Spleen (tissue), 11 donors: ENCODE results near the gene PXK. TPM values are rescaled to one million over a fixed set of nuclear protein-coding genes. Genes with fewer than 3 reads are reported as not detected.

Experiments used
- DNase-seq: peaks from one replicate; pipeline ENCODE4 v3.0.0-alpha.2; 2020
- H3K27ac ChIP-seq, 8 donors: fragments of 200-600 bp; sonication (generic) in 7 of 8; 1 replicate in 4 of 8; 2 replicates in 4 of 8; pipeline versions ENCODE4 v1.5.0 to v1.8.0; 2016 to 2021; ENCODE audit warnings: inconsistent platforms in 4 of 8, mild to moderate bottlenecking in 4 of 8, moderate library complexity in 1 of 8
- H3K27me3 ChIP-seq, 7 donors: fragments of 200-600 bp; sonication (generic) in 6 of 7; replicated peaks in 1 of 7; 1 replicate in 4 of 7; 2 replicates in 3 of 7; pipeline versions ENCODE4 v1.5.0 to v1.8.0; 2016 to 2021; ENCODE audit warnings: inconsistent platforms in 3 of 7, mild to moderate bottlenecking in 1 of 7
- H3K36me3 ChIP-seq, 6 donors: fragments of 200-600 bp; sonication (generic) in 5 of 6; 1 replicate in 4 of 6; 2 replicates in 2 of 6; pipeline versions ENCODE4 v1.5.0 to v1.8.0; 2016 to 2021; ENCODE audit warnings: inconsistent platforms in 2 of 6
- H3K4me1 ChIP-seq, 6 donors: fragments of 200-600 bp; sonication (generic) in 5 of 6; 1 replicate in 3 of 6; 2 replicates in 3 of 6; pipeline versions ENCODE4 v1.5.0 to v1.8.0; 2016 to 2021; ENCODE audit warnings: inconsistent platforms in 3 of 6
- H3K4me3 ChIP-seq, 8 donors: fragments of 200-600 bp; sonication (generic) in 7 of 8; 1 replicate in 4 of 8; 2 replicates in 4 of 8; pipeline versions ENCODE4 v1.5.0 to v1.8.0; 2016 to 2021; ENCODE audit warnings: inconsistent platforms in 4 of 8, mild to moderate bottlenecking in 4 of 8, moderate library complexity in 2 of 8
- H3K9me3 ChIP-seq, 8 donors: fragments of 200-600 bp; sonication (generic) in 7 of 8; 1 replicate in 4 of 8; 2 replicates in 4 of 8; pipeline versions ENCODE4 v1.5.0 to v1.8.0; 2016 to 2021; ENCODE audit warnings: inconsistent platforms in 4 of 8
- CTCF ChIP-seq, 11 experiments: fragments of 200-600 bp in 7 of 11; fragments of 450-650 bp in 4 of 11; sonication (generic) in 4 of 11; IDR thresholded peaks in 8 of 11; conservative IDR thresholded peaks in 3 of 11; 1 replicate in 7 of 11; 2 replicates in 4 of 11; pipeline versions ENCODE4 v1.4.0 to v1.8.0; 2016 to 2021; ENCODE audit warnings: antibody characterized with exemption in 11 of 11, inconsistent platforms in 4 of 11, mild to moderate bottlenecking in 1 of 11
- POLR2A ChIP-seq, 3 donors: fragments of 450-650 bp; IDR thresholded peaks; one replicate each; pipeline ENCODE4 v1.5.1; 2017; ENCODE audit warnings: antibody characterized with exemption in 3 of 3, mild to moderate bottlenecking in 1 of 3
- POLR2AphosphoS5 ChIP-seq, 3 donors: sonication (generic); formaldehyde crosslinking; IDR thresholded peaks; one replicate each; pipeline ENCODE4 v1.5.1; 2017; ENCODE audit warnings: antibody characterized with exemption in 3 of 3
- WGBS, 5 donors: extraction: QIAGEN DNeasy Blood & Tissue Kit in 3 of 5; methylation state at CpG; one replicate each; pipeline versions ENCODE4 v1.1.5 to v1.1.7; 2013 to 2018; 5-methylcytosine and 5-hydroxymethylcytosine counted together
- intact Hi-C: fragments of 100-400 bp; cut with DNase I; formaldehyde crosslinking; loops from one replicate; pipeline ENCODE4 v1.15.0; 2023; ENCODE audit warnings: low total_unique reads
- polyA plus RNA-seq, 3 donors: library from polyadenylated mRNA; stranded (reverse); fragments of 200-250 nt; gene quantifications; one replicate each; pipeline ENCODE4 v1.2.1, GENCODE V29; 2013
- total RNA-seq, 7 donors: library from RNA; depleted of rRNA in 3 of 7; stranded (reverse); fragments of >200 nt in 3 of 7; fragmentation: NEBNext Ultra II Directional in 4 of 7; extraction: Animal tissue kit (Norgen Biotek cat#: 25700) in 4 of 7; gene quantifications; one replicate each; pipeline versions ENCODE4 v1.1.0 to v1.2.1, GENCODE V29; 2016 to 2021
- donor health status: healthy with polysubstance abuse.
- donor health status: DM: no; HTN: no; CAD: no; lungs with moderate emphysema.
- donor health status: DM: no; HTN: no; CAD: no.
- donor health status: Bipolar disorder and iron deficiency.
- donor health status: healthy.
- donor health status: DM: no; HTN: no; CAD: no.
- donor health status: DM: yes; HTN: yes; CAD: no.

Gene PXK
- total and polyA plus RNA-seq, 10 donors: 19.3 to 80.9 (median 49.7) TPM

GRCh38 chr3:58308728-58309127, 24.0 kb upstream of the PXK start:
- Histone ChIP-seq H3K9me3 (no peaks in the 10 kb centered on the region), H3K36me3 (peaks cover 8 to 51% (median 38%) of the 10 kb centered on the region in 6 donors), H3K27me3 (no peaks in the 10 kb centered on the region), H3K27ac (peak overlapping the region in 1 of 8 donors; percentile 97), H3K4me1 (peaks cover 26 to 47% (median 33%) of the 10 kb centered on the region in 6 donors), H3K4me3 (no peak overlapping the region)
- WGBS, 5 donors: 32 to 67% (median 54%) methylated on average over 1 of the region's 1 CpG
- TF ChIP-seq CTCF (IDR thresholded peaks at IDR 0.05 in 8 of 11, conservative IDR thresholded peaks at IDR 0.05 in 3 of 11) (no peak), POLR2AphosphoS5 (IDR thresholded peaks at IDR 0.05) (no peak), POLR2A (IDR thresholded peaks at IDR 0.05) (no peak)
- DNase-seq: no peak
- intact Hi-C loops: loop anchor here (10.0 kb wide), 1 partner anchor 304 kb away; the partner anchor contains the start of gene FLNB

- H3K36me3 ChIP-seq: peaks cover 0 to 72% (median 58%) of the 10 kb centered on the region in 6 donors
- H3K4me3 ChIP-seq: no peak overlapping the region
- no peaks in the 10 kb centered on the region for H3K9me3 ChIP-seq
- no peaks in the 10 kb centered on the region for H3K27me3 ChIP-seq
- H3K27ac ChIP-seq: peak overlapping the region in 4 of 8 donors; percentile 24 to 51 (median 25)
- TF ChIP-seq POLR2A (IDR thresholded peaks at IDR 0.05): no peak
- TF ChIP-seq POLR2AphosphoS5 (IDR thresholded peaks at IDR 0.05): no peak
- WGBS, 5 donors: 69 to 88% (median 77%) methylated on average over 2 of the region's 2 CpGs
- DNase-seq: no peak
- intact Hi-C loops: loop anchor here (10.0 kb wide), 1 partner anchor 317 kb away; no protein-coding TSS in a partner anchor
- H3K4me1 ChIP-seq: peaks cover 0 to 36% (median 14%) of the 10 kb centered on the region in 6 donors
Observed at GRCh38 chr3:58317811-58318210, 14.9 kb upstream of the PXK start.

- H3K4me1 ChIP-seq: peaks cover 20 to 70% (median 43%) of the 10 kb centered on the region in 6 donors
- peaks cover 0 to 33% (median 25%) of the 10 kb centered on the region in 6 donors for H3K36me3 ChIP-seq
- peak overlapping the region in 1 of 8 donors; percentile 16 for H3K27ac ChIP-seq
- no peaks in the 10 kb centered on the region for H3K27me3 ChIP-seq
- H3K9me3 ChIP-seq: no peaks in the 10 kb centered on the region
- no peak overlapping the region for H3K4me3 ChIP-seq
- intact Hi-C loops: loop anchor here (5.0 to 10.0 kb wide), 2 partner anchors 91 to 213 kb away; partner anchors contain the start of gene ACOX2
- no peak for DNase-seq
- 89 to 99% (median 95%) methylated on average over 7 of the region's 7 CpGs for WGBS, 5 donors
- TF ChIP-seq POLR2A (IDR thresholded peaks at IDR 0.05): no peak
- TF ChIP-seq POLR2AphosphoS5 (IDR thresholded peaks at IDR 0.05): no peak
- TF ChIP-seq CTCF (IDR thresholded peaks at IDR 0.05 in 8 of 11, conservative IDR thresholded peaks at IDR 0.05 in 3 of 11): no peak
Observed at GRCh38 chr3:58321791-58322190, 10.9 kb upstream of the PXK start.

DNA sequence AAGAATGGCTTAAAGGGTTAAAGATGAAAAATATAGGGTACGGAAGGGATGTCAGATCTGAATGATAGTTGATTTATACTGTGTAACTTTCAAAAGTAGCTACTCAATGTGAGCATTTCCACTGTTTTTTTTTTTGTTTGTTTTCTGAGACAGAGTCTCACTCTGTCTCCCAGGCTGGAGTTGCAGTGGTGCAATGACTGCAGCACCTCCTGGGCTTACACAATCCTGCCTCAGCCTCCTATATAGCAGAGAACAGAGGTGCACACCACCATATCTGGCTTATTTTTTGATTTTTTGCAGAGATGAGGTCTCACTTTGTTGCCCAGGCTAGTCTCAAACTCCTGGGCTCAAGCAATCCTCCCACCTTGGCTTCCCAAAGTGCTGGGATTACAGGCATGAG, 9.9 kb upstream of the PXK start:
- intact Hi-C loops: loop anchor here (5.0 to 10.0 kb wide), 2 partner anchors 90 to 212 kb away; partner anchors contain the start of gene ACOX2
- DNase-seq: no peak
- WGBS, 5 donors: 81 to 85% (median 83%) methylated on average over 1 of the region's 1 CpG
- TF ChIP-seq POLR2AphosphoS5 (IDR thresholded peaks at IDR 0.05) (no peak), POLR2A (IDR thresholded peaks at IDR 0.05) (no peak), CTCF (IDR thresholded peaks at IDR 0.05 in 8 of 11, conservative IDR thresholded peaks at IDR 0.05 in 3 of 11) (no peak)
- Histone ChIP-seq H3K4me3 (no peak overlapping the region), H3K36me3 (peaks cover 0 to 23% (median 16%) of the 10 kb centered on the region in 6 donors), H3K27ac (peak overlapping the region in 5 of 8 donors; percentile 23 to 79 (median 76)), H3K27me3 (no peaks in the 10 kb centered on the region), H3K9me3 (no peaks in the 10 kb centered on the region), H3K4me1 (peaks cover 20 to 66% (median 40%) of the 10 kb centered on the region in 6 donors)
